ENCODE data around the gene HACD1. TPM values are rescaled to one million over a fixed set of nuclear protein-coding genes. Genes with fewer than 3 reads are reported as not detected.
A peak's percentile ranks its signal among the peaks of the same experiment; 100 is the strongest.

HACD1 gene
- total RNA-seq, 3 donors from 2014 or later, result 2.8 to 33.8 (median 6.3) TPM

GRCh38 chr10:17622061-17622460, 4.9 kb upstream of the HACD1 start:
- H3K9me3 ChIP-seq, result no peaks in the 10 kb centered on the region
- intact Hi-C loops (cut with DNase I, micrococcal nuclease), result no loop called here
- no peak for DNase-seq
- ATAC-seq, result no peak
- no peak for TF ChIP-seq CTCF (IDR thresholded peaks at IDR 0.05)
- H3K4me3 ChIP-seq, result no peak overlapping the region
- peaks cover 8% of the 10 kb centered on the region for H3K4me1 ChIP-seq (ENCODE audit: low read depth)
- no peaks in the 10 kb centered on the region for H3K36me3 ChIP-seq (ENCODE audit: low read depth)

DNA sequence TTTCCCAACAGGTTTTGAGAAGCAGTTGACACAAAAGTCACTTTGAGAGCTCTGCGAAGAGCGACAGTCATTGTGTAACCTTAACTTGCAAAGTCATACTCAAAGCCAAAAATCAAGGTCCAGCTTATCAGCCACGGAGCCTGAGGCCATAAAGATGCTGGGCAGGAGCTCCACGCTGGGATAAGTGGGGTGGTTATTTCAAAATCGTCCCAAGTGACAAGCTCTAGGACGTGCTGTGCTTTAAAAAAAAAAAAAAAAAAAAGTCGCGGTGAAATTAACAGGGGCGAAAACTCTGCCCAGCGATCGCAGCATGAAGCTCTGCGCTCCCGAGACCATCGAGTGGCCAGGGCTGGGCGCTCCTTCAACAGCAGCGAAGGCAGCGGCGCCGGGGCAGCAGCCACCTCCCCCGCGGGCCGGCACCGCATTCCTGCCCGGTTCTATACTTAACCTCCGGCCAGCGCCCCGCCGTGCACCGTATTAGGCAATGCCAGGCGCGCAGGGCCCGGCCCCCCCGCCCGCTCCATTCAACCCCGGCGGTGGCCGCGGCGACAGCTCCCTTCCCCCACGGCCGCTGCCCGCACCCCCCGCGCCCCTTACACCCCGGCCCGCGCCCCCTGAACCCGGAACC, 657 bp downstream of the HACD1 start:
- no peak for TF ChIP-seq CTCF (IDR thresholded peaks at IDR 0.05)
- Histone ChIP-seq H3K4me1 (ENCODE audit: low read depth) (peaks cover 10% of the 10 kb centered on the region), H3K36me3 (ENCODE audit: low read depth) (no peaks in the 10 kb centered on the region), H3K9me3 (no peaks in the 10 kb centered on the region), H3K4me3 (peak overlapping the region; percentile 46)
- peak; percentile 82 for ATAC-seq
- peak; percentile 59 to 73 (median 63) for DNase-seq
- intact Hi-C loops (cut with DNase I, micrococcal nuclease), result no loop called here

- no peak for DNase-seq
- no peak overlapping the region for H3K4me3 ChIP-seq
- no peaks in the 10 kb centered on the region for H3K36me3 ChIP-seq (ENCODE audit: low read depth)
- TF ChIP-seq CTCF (IDR thresholded peaks at IDR 0.05), result no peak
- no peak for ATAC-seq
- H3K9me3 ChIP-seq, result no peaks in the 10 kb centered on the region
- no peaks in the 10 kb centered on the region for H3K4me1 ChIP-seq (ENCODE audit: low read depth)
- intact Hi-C loops (cut with DNase I, micrococcal nuclease), result loop anchor here (5.0 to 10.0 kb wide), 2 partner anchors 135 to 138 kb away; no protein-coding TSS in a partner anchor
Measured at GRCh38 chr10:17609523-17610079, 7.6 kb downstream of the HACD1 start.

GRCh38 chr10:17607603-17608332, 9.4 kb downstream of the HACD1 start:
- intact Hi-C loops (cut with DNase I, micrococcal nuclease), result loop anchor here (5.0 to 10.0 kb wide), 2 partner anchors 137 to 140 kb away; no protein-coding TSS in a partner anchor
- Histone ChIP-seq H3K4me3 (no peak overlapping the region), H3K36me3 (ENCODE audit: low read depth) (no peaks in the 10 kb centered on the region), H3K9me3 (no peaks in the 10 kb centered on the region), H3K4me1 (ENCODE audit: low read depth) (no peaks in the 10 kb centered on the region)
- TF ChIP-seq CTCF (IDR thresholded peaks at IDR 0.05), result peak; percentile 66
- ATAC-seq, result peak; percentile 80
- peak in 1 of 3 donors; percentile 24 for DNase-seq

DNA sequence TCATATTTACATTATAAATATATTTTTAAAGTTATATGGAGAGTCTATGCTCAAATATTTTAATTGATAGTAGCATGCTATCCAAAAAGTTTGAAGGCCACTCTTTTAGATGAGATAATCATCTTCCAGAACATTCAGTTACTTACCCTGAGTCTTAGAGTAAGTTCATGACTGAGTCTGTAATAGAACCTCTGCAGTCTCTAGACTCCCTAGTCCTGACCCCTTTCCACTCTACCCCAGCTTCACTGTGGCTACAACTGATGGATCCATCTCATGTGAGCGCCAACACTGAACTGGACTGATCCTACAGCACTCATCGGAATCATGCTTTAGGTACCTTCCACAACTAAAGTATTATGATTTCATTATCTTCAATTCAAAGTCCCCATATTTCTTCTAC, 10.1 kb downstream of the HACD1 start:
- H3K9me3 ChIP-seq, result no peaks in the 10 kb centered on the region
- no peaks in the 10 kb centered on the region for H3K36me3 ChIP-seq (ENCODE audit: low read depth)
- H3K4me1 ChIP-seq (ENCODE audit: low read depth), result no peaks in the 10 kb centered on the region
- ATAC-seq, result no peak
- TF ChIP-seq CTCF (IDR thresholded peaks at IDR 0.05), result no peak
- intact Hi-C loops (cut with DNase I, micrococcal nuclease), result loop anchor here (5.0 to 10.0 kb wide), 2 partner anchors 138 to 140 kb away; no protein-coding TSS in a partner anchor
- no peak for DNase-seq
- H3K4me3 ChIP-seq, result no peak overlapping the region
